WTC11 (cell line): ENCODE data around the gene OOSP2. TPM values are rescaled to one million over a fixed set of nuclear protein-coding genes. Genes with fewer than 3 reads are reported as not detected.
"Not testable (repeated sequence)": the region's sequence is repeated elsewhere in the genome, so short reads cannot be mapped to it uniquely, and the experiment has no call there.

Source experiments
- ATAC-seq: fragments of 200-7000 bp; cut with Tn5 transposase; 2 replicates; pipeline ENCODE4 v1.10.0; 2021; ENCODE audit warnings: mild to moderate bottlenecking, moderate library complexity
- CTCF ChIA-PET: fragments of 300-600 bp; sonication (Branson Sonifier 250); formaldehyde crosslinking; loops from one replicate; lab custom pipeline; 2021; ENCODE audit warnings: antibody characterized with exemption; lab: Charles Lee
- POLR2A ChIA-PET: fragments of 350-600 bp; sonication (Branson Sonifier 250); formaldehyde crosslinking; loops from one replicate; lab custom pipeline; 2021; ENCODE audit warnings: antibody characterized with exemption; lab: Charles Lee
- DNase-seq: peaks from one replicate; pipeline ENCODE4 v3.0.0; 2021; ENCODE audit warnings: low spot score
- H3K27ac Mint-ChIP-seq: 2 replicates; pipeline ENCODE4 v1.8.0; 2021; ENCODE audit warnings: mixed read lengths
- H3K27me3 Mint-ChIP-seq: 2 replicates; pipeline ENCODE4 v1.8.0; 2021; ENCODE audit warnings: low read depth, mild to moderate bottlenecking, moderate library complexity, mixed read lengths
- H3K36me3 Mint-ChIP-seq: 2 replicates; pipeline ENCODE4 v1.8.0; 2021; ENCODE audit warnings: mixed read lengths
- H3K4me1 Mint-ChIP-seq: 2 replicates; pipeline ENCODE4 v1.8.0; 2022; ENCODE audit warnings: mixed read lengths
- H3K4me3 Mint-ChIP-seq: 2 replicates; pipeline ENCODE4 v1.8.0; 2021; ENCODE audit warnings: mild to moderate bottlenecking, moderate library complexity, mixed read lengths
- H3K9me3 Mint-ChIP-seq: 2 replicates; pipeline ENCODE4 v1.8.0; 2021; ENCODE audit warnings: mixed read lengths
- ATF3 ChIP-seq: sonication (generic); formaldehyde crosslinking; conservative IDR thresholded peaks from 2 replicates; pipeline ENCODE4 v1.8.1; 2022; ENCODE audit warnings: mild to moderate bottlenecking, missing genetic modification reagents
- ESRRA ChIP-seq: sonication (generic); formaldehyde crosslinking; IDR thresholded peaks from 2 replicates; pipeline ENCODE4 v1.8.1; 2022; ENCODE audit warnings: mild to moderate bottlenecking, missing genetic modification reagents, borderline replicate concordance
- GRHL2 ChIP-seq: fragments of 250-450 bp; sonication (Bioruptor Pico); IDR thresholded peaks from 2 replicates; pipeline ENCODE4 v1.8.0; 2022; ENCODE audit warnings: mild to moderate bottlenecking, moderate library complexity; ENCODE audit not compliant: insufficient replicate concordance, severe bottlenecking
- TCF7 ChIP-seq: sonication (generic); formaldehyde crosslinking; IDR thresholded peaks from 2 replicates; pipeline ENCODE4 v1.8.0; 2022; ENCODE audit warnings: mild to moderate bottlenecking, low read depth, missing genetic modification reagents, moderate library complexity
- USF2 ChIP-seq: sonication (generic); formaldehyde crosslinking; IDR thresholded peaks from 2 replicates; pipeline ENCODE4 v1.8.1; 2023; ENCODE audit warnings: mild to moderate bottlenecking, missing genetic modification reagents, moderate library complexity
- ZNF219 ChIP-seq: sonication (generic); formaldehyde crosslinking; IDR thresholded peaks from 2 replicates; pipeline ENCODE4 v1.8.0; 2023; ENCODE audit warnings: missing genetic modification reagents, mild to moderate bottlenecking, borderline replicate concordance
- ZNF232 ChIP-seq: sonication (generic); formaldehyde crosslinking; IDR thresholded peaks from 2 replicates; pipeline ENCODE4 v1.8.0; 2022; ENCODE audit warnings: mild to moderate bottlenecking, missing genetic modification reagents
- ZNF263 ChIP-seq: sonication (generic); formaldehyde crosslinking; IDR thresholded peaks from 2 replicates; pipeline ENCODE4 v1.8.1; 2022; ENCODE audit warnings: low read depth, mild to moderate bottlenecking, moderate library complexity, missing genetic modification reagents
- ZNF671 ChIP-seq: fragments of 250-450 bp; sonication (Bioruptor Pico); IDR thresholded peaks from 2 replicates; pipeline ENCODE4 v1.8.0; 2021; ENCODE audit warnings: mild to moderate bottlenecking
- ZSCAN18 ChIP-seq: fragments of 250-450 bp; sonication (Bioruptor Pico); IDR thresholded peaks from 2 replicates; pipeline ENCODE4 v2.1.2; 2022; ENCODE audit warnings: mild to moderate bottlenecking, moderate library complexity
- total RNA-seq: library from RNA; stranded (reverse); gene quantifications from 3 replicates; pipeline ENCODE4 v1.2.3, GENCODE V29; 2021
- TF ChIP-seq, protein P1 (sequence below): sonication (generic); formaldehyde crosslinking; IDR thresholded peaks from 2 replicates; pipeline ENCODE4 v1.8.1; 2022; ENCODE audit warnings: low read depth, mild to moderate bottlenecking, moderate library complexity, missing genetic modification reagents, borderline replicate concordance
- TF ChIP-seq, protein P2 (sequence below): sonication (generic); formaldehyde crosslinking; IDR thresholded peaks from 2 replicates; pipeline ENCODE4 v1.8.1; 2022; ENCODE audit warnings: low read depth, missing genetic modification reagents, borderline replicate concordance
- TF ChIP-seq, protein P3 (sequence below): sonication (generic); formaldehyde crosslinking; IDR thresholded peaks from 2 replicates; pipeline ENCODE4 v1.8.0; 2023; ENCODE audit warnings: missing genetic modification reagents, mild to moderate bottlenecking, borderline replicate concordance

The OOSP2 gene
- total RNA-seq, 1 experiment from 2014 or later, result not detected

DNA sequence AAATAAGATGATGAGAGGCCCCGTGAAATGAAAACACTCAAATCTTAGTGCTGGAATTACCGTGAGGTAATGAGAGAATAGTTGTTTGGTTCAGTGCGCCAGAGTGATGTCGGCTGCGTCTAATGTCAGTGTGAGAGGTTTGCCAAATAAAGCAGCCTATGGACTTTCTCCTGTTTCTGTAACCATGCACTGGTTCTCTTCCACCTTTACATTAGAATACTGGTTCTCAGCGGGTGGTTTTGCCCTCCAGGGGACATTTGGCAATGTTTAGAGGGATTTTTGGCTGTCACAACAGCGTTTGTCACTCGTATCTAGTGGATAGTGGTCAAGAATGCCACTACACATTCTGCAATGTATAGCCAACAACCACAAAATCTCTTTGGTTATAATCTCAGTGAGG, 22.2 kb upstream of the OOSP2 start (continued):
- TF ChIP-seq USF2 (CRISPR knock-in tag), result no peak
- no peak for TF ChIP-seq TCF7 (CRISPR knock-in tag)
- TF ChIP-seq, protein P1, sequence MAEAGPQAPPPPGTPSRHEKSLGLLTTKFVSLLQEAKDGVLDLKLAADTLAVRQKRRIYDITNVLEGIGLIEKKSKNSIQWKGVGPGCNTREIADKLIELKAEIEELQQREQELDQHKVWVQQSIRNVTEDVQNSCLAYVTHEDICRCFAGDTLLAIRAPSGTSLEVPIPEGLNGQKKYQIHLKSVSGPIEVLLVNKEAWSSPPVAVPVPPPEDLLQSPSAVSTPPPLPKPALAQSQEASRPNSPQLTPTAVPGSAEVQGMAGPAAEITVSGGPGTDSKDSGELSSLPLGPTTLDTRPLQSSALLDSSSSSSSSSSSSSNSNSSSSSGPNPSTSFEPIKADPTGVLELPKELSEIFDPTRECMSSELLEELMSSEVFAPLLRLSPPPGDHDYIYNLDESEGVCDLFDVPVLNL (CRISPR knock-in tag), result no peak
- TF ChIP-seq ZSCAN18, result no peak
- no peak for TF ChIP-seq ATF3 (CRISPR knock-in tag)
- TF ChIP-seq, protein P2, sequence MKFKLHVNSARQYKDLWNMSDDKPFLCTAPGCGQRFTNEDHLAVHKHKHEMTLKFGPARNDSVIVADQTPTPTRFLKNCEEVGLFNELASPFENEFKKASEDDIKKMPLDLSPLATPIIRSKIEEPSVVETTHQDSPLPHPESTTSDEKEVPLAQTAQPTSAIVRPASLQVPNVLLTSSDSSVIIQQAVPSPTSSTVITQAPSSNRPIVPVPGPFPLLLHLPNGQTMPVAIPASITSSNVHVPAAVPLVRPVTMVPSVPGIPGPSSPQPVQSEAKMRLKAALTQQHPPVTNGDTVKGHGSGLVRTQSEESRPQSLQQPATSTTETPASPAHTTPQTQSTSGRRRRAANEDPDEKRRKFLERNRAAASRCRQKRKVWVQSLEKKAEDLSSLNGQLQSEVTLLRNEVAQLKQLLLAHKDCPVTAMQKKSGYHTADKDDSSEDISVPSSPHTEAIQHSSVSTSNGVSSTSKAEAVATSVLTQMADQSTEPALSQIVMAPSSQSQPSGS (CRISPR knock-in tag), result no peak
- TF ChIP-seq ZNF232, result no peak
- TF ChIP-seq ESRRA (CRISPR knock-in tag), result no peak
- no peak for TF ChIP-seq ZNF263 (CRISPR knock-in tag)
- TF ChIP-seq, all 79 proteins: peak for 0

- CTCF ChIA-PET, result interaction anchor here (1.1 kb wide), 1 partner anchor 101 kb away, joined by 3 read pairs; no protein-coding TSS in a partner anchor
- H3K36me3 Mint-ChIP-seq, H3K27ac Mint-ChIP-seq, POLR2A ChIA-PET, H3K4me3 Mint-ChIP-seq, DNase-seq, ATAC-seq, H3K27me3 Mint-ChIP-seq: not testable (repeated sequence)
- peaks cover 14% of the 10 kb centered on the region for H3K9me3 Mint-ChIP-seq
- peaks cover 17% of the 10 kb centered on the region for H3K4me1 Mint-ChIP-seq
These were observed 19.8 kb upstream of the OOSP2 start for GRCh38 chr11:60020376-60020775.

DNA sequence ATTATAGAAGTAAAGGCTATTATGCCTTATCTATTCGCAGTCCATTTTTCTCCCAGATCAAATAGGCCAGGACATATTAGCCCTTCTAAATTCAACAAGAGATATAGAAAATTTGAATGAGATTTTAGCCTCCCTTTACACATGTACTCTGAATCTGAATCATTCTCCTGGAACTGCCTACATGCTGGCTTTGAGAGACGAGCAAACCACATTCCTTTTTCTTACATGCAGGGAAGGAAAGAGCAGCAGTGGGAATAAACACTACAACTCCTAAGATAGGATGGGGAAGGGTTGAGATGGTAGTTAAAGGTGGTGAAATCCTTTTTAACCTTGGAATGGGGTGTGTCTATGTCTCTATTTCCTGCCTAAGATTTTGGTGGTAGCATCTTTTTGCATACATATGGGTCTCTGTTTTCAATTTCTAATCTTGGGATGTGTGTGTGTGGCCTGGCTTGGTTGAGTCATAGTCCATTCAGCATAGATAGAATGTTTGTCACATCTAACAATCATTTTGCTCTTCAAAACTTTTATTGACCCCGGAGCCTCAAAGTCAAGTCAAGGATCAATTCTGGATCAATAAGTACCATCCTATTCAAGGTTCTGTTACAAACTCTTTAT, 11.1 kb upstream of the OOSP2 start:
- no peak for TF ChIP-seq ZSCAN18
- no peak for TF ChIP-seq GRHL2
- no peak for TF ChIP-seq ZNF219
- TF ChIP-seq ZNF671 (CRISPR knock-in tag), result no peak
- TF ChIP-seq, protein P3, sequence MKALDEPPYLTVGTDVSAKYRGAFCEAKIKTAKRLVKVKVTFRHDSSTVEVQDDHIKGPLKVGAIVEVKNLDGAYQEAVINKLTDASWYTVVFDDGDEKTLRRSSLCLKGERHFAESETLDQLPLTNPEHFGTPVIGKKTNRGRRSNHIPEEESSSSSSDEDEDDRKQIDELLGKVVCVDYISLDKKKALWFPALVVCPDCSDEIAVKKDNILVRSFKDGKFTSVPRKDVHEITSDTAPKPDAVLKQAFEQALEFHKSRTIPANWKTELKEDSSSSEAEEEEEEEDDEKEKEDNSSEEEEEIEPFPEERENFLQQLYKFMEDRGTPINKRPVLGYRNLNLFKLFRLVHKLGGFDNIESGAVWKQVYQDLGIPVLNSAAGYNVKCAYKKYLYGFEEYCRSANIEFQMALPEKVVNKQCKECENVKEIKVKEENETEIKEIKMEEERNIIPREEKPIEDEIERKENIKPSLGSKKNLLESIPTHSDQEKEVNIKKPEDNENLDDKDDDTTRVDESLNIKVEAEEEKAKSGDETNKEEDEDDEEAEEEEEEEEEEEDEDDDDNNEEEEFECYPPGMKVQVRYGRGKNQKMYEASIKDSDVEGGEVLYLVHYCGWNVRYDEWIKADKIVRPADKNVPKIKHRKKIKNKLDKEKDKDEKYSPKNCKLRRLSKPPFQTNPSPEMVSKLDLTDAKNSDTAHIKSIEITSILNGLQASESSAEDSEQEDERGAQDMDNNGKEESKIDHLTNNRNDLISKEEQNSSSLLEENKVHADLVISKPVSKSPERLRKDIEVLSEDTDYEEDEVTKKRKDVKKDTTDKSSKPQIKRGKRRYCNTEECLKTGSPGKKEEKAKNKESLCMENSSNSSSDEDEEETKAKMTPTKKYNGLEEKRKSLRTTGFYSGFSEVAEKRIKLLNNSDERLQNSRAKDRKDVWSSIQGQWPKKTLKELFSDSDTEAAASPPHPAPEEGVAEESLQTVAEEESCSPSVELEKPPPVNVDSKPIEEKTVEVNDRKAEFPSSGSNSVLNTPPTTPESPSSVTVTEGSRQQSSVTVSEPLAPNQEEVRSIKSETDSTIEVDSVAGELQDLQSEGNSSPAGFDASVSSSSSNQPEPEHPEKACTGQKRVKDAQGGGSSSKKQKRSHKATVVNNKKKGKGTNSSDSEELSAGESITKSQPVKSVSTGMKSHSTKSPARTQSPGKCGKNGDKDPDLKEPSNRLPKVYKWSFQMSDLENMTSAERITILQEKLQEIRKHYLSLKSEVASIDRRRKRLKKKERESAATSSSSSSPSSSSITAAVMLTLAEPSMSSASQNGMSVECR (CRISPR knock-in tag), result no peak
- TF ChIP-seq, all 79 proteins: peak for 0
- Mint-ChIP-seq H3K36me3 (no peaks in the 10 kb centered on the region), H3K27me3 (no peaks in the 10 kb centered on the region), H3K27ac (no peak overlapping the region), H3K4me1 (no peaks in the 10 kb centered on the region), H3K9me3 (no peaks in the 10 kb centered on the region), H3K4me3 (no peak overlapping the region)
- ChIA-PET POLR2A (no interaction called here), CTCF (no interaction called here)
- ATAC-seq (no peak), DNase-seq (no peak)

DNA sequence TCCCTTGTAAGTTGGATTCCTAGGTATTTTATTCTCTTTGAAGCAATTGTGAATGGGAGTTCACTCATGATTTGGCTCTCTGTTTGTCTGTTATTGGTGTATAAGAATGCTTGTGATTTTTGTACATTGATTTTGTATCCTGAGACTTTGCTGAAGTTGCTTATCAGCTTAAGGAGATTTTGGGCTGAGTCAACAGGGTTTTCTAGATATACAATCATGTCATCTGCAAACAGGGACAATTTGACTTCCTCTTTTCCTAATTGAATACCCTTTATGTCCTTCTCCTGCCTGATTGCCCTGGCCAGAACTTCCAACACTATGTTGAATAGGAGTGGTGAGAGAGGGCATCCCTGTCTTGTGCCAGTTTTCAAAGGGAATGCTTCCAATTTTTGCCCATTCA, 10.2 kb downstream of the OOSP2 start:
- H3K9me3 Mint-ChIP-seq, CTCF ChIA-PET, ATAC-seq, H3K27ac Mint-ChIP-seq, H3K27me3 Mint-ChIP-seq, H3K36me3 Mint-ChIP-seq, H3K4me3 Mint-ChIP-seq, POLR2A ChIA-PET, H3K4me1 Mint-ChIP-seq, DNase-seq: not testable (repeated sequence)

GRCh38 chr11:60050839-60051238, 10.6 kb downstream of the OOSP2 start:
- ATAC-seq, H3K27ac Mint-ChIP-seq, H3K9me3 Mint-ChIP-seq, CTCF ChIA-PET, H3K36me3 Mint-ChIP-seq, H3K27me3 Mint-ChIP-seq, H3K4me3 Mint-ChIP-seq, DNase-seq, H3K4me1 Mint-ChIP-seq, POLR2A ChIA-PET: not testable (repeated sequence)
